Measurements from ENCODE around the gene ADARB2.

The ADARB2 gene

GRCh38 chr10:1595726-1596125, 141.6 kb downstream of the ADARB2 start:
- no peak for DNase-seq (ENCODE audit: low spot score)

DNA sequence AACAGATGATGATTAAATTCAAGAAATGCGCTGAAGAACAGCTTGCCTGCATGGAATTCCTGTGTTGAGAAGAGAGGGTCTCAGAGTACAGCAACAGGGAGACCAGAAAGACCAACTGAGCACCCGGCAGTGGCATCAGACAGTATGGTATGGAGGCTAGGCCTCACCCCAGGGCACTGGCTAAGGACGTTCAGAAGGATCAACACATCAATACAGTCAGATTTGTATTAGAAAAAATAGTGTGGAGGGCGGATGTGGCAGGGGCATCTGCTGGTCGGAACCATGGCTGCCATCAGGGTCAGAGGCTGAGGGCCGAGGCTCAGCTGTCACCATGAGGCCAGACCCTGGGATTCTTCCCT, 142.1 kb downstream of the ADARB2 start:
- DNase-seq (ENCODE audit: low spot score), result no peak

DNA sequence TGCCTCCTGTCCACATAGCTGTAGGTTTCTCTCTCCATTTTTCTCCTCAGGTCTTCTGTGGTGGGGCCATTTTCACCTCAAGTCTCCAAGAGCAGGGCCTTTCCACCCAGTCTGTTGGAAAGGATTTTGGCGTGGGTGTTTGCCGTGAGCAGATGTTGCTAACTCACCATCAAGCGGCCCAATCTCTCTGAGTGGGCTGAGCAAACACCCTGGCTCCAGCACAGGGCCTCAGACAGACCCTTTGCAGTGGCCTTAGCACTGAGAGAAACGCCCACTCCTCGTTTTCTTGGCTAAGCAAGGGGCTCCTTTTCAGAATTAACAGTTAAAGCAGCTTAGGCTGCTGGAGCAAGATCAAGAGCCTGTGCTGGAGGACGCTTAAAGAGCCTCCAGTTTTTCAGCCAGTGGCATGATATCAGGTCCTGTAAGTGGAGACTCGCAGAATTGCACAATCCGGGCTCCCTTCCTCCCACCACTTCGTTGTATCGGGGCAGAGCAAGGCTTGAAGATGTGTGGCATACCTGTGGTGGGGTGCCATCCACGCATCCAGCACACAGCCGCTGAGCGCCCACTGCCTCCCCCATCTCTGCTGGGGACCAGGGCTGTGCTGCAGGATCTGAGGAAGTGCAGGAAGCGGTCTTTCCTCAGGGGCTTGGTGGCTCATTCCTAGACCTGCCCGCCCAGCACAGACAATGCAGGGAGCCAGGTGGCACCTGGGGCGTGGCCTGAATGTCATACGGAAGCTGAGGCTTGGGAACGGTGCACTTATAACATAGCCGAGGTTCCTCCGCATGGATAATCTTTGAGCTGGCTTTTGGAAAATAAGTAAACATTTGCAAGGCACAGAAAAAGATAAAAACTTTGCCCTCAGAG, 142.7 kb downstream of the ADARB2 start:
- DNase-seq (ENCODE audit: low spot score), result no peak

DNA sequence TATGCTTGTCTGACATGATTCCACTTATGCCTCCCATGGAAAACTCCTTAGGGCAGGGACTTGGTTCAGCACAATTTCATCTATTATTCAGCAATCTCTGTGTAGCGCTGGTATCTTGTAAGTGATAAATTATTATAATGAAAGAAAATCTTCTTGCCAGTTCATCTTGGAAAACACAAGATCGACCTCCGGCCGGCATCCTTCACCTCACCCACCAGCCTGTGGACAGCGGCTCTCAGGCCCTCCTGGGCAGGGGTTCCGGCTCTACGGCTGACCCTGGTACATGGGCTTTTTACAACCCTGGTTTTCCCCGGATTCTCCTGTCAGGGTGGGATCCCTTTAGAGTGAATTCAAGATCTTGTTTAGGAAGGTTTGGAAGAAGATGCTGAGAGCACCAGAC, 145.6 kb downstream of the ADARB2 start:
- DNase-seq (ENCODE audit: low spot score), result no peak

DNA sequence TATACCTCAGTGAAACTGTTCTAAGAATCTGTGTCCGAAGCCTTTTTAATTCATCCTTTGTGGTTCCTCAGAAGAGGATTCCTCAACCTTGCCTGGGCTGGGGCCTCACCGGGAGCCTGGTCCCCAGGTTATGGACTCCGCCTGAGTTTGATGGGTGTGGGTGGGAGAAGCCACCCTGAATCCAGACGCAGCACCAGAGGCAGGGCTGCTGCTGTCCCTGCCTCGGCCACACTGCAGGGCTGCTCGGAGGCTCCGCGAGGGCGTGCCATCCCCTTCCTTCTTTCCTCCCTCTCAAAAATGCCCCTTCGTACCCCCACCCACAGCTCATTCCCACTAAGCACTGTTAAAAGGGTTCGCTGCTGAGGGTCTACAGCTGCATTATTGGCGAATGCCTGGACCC, 146.3 kb downstream of the ADARB2 start:
- no peak for DNase-seq (ENCODE audit: low spot score)

GRCh38 chr10:1589257-1589656, 148.1 kb downstream of the ADARB2 start:
- DNase-seq (ENCODE audit: low spot score), result no peak

- no peak for DNase-seq (ENCODE audit: low spot score)
Observed at GRCh38 chr10:1582739-1583138, 154.6 kb downstream of the ADARB2 start.

GRCh38 chr10:1581189-1581588, 156.1 kb downstream of the ADARB2 start:
- no peak for DNase-seq (ENCODE audit: low spot score)

GRCh38 chr10:1579671-1580070, 157.7 kb downstream of the ADARB2 start:
- DNase-seq (ENCODE audit: low spot score), result no peak

DNA sequence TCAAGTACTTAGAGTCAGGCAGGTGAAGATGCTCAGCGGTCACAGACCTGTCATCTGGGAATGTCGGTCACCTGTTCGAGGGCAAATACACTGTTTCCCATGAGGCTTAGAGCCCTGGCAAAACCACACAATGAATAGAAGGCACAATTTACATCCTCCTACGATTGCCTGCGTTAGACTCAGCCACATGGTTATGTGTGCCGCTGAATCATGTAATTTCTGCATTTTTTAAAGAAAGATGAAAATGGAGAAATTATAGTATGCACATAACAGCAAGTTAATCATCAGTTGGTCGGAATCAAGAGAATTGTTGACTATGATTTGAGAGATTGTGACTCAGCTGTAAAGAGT, 158.2 kb downstream of the ADARB2 start:
- DNase-seq (ENCODE audit: low spot score), result no peak

DNA sequence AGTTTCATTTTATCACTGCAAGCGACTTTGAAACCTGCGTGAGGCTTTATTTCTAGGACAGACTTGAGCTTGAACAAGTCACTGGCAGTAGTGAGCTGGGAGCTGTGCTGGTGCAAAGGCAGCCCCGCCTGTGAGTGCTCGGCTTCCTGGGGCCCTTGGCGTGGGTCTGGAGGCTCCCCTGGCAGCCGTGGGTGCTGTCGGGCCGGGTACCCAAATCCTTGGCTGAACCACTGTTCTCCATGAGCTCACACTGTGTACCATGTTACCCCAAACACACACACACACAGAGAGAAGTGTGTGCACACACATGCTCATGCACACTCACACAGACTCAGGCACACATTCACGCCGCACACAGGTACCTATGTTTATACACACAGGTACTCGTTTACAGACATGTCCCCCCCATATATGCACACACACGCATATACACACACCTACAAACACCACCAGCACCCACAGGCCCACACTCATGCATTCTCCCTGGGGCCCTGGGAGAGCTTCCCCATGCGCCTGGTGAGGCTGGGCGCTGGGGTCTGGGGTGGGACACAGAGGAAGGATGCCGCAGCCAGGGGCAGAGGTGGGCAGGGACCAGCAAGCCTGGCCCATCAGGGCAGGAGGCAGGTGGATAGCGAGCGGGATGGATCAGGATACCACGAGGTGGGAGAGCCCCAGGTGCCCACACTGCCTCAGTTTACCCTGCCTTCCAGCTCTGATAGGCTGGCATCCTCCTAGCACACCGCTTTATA, 158.8 kb downstream of the ADARB2 start:
- DNase-seq (ENCODE audit: low spot score), result no peak

GRCh38 chr10:1577945-1578344, 159.4 kb downstream of the ADARB2 start:
- no peak for DNase-seq (ENCODE audit: low spot score)

GRCh38 chr10:1577373-1577770, 160.0 kb downstream of the ADARB2 start:
- no peak for DNase-seq (ENCODE audit: low spot score)

- DNase-seq (ENCODE audit: low spot score), result no peak
Observed at GRCh38 chr10:1576467-1577372, 160.6 kb downstream of the ADARB2 start.

GRCh38 chr10:1575481-1576244, 161.7 kb downstream of the ADARB2 start:
- DNase-seq (ENCODE audit: low spot score), result no peak

DNA sequence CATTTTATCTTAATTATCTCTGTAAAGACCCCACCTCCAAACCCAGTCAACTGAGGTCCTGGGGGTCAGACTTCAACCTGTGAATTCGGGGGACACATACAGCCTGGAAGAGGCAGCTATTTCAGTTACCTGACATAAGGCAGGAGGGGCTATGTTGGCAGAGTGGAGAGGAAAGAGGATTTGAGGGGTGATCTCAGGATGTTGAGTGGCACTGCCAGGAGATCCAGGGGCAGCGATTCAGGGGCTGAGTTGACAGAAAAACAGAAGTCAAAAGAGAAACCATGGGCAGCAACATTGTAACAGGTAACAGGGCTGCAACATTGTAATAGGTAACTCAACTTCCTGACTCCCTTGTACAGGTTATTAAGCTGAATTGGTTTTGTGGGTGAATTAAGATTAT, 162.6 kb downstream of the ADARB2 start:
- DNase-seq (ENCODE audit: low spot score), result no peak

- DNase-seq (ENCODE audit: low spot score), result no peak
Observed at GRCh38 chr10:1573981-1574380, 163.3 kb downstream of the ADARB2 start.

GRCh38 chr10:1573334-1573969, 163.9 kb downstream of the ADARB2 start:
- DNase-seq (ENCODE audit: low spot score), result no peak

DNA sequence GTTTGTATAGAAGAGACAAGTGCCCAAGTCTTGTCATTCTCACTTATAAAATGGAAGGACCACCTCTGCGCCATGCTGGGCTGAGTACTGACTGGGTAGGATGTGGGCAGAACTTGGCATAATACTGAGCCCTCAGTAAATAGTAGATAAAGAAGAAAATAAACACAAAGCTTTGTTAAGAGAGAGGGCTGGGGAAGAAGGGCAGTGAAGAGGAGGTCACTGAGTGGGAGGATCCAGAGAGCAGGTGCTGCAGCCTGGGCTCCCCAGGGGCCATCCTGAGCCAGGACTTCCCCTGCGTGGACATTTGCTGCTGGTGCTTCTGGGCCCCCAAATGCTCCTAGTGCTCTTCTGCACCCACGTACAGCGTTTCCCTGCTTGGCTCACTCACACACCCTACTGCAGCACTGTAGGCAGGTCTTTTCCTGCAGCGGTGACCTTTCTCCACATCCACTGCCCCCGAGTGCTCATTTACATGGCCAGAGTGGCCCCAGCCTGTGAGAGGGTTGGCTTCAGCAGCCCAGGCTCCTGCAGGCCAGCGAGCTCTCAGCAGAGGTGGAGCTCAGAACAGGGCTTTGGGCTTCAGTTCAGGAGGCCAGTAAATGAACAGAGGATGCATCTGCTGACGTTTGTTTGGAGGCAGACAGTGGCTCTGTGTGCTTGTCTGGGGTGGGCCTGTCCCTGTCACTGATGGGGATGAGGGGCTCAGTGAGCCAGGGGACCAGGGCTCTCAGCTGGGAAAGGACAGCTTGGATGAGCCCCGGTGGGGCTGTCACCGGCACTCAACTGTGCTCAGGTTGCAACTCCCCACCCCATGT, 164.6 kb downstream of the ADARB2 start:
- no peak for DNase-seq (ENCODE audit: low spot score)

- DNase-seq (ENCODE audit: low spot score), result no peak
Observed at GRCh38 chr10:1571587-1572237, 165.6 kb downstream of the ADARB2 start.

All from D341Med (cell line).